HepG2 (cell line): ENCODE results near the gene MTG1. TPM values are rescaled to one million over a fixed set of nuclear protein-coding genes. Genes with fewer than 3 reads are reported as not detected.
A peak's percentile ranks its signal among the peaks of the same experiment; 100 is the strongest.

Source experiments
- ATAC-seq: fragments of 200-7000 bp; cut with Tn5 transposase; 3 replicates; pipeline ENCODE4 v1.9.1; 2020; ENCODE audit warnings: mild to moderate bottlenecking, moderate library complexity
- BruUV-seq: library from RNA; stranded (reverse); fragments of 400-500 nt; replicated peaks from 2 replicates; lab custom pipeline; 2021; lab: Mats Ljungman, UMichigan
- CTCF ChIA-PET: fragments of 300-600 bp; formaldehyde crosslinking; extraction: SDS; loops from one replicate; lab custom pipeline; 2021; ENCODE audit warnings: low total read pairs, inconsistent platforms, low intra/inter-chr PET ratio; lab: Yijun Ruan, JAX
- POLR2A ChIA-PET: fragments of 350-600 bp; sonication (Branson Sonifier 250); formaldehyde crosslinking; loops from one replicate; lab custom pipeline; 2020; ENCODE audit warnings: antibody characterized with exemption, inconsistent platforms; lab: Yijun Ruan, JAX
- DNase-seq: peaks from one replicate; pipeline ENCODE4 v3.0.0-alpha.2; 2015; ENCODE audit warnings: low spot score
- FAIRE-seq: peaks from 3 replicates; lab custom pipeline; 2011; peaks lifted over from hg19 to GRCh38; lab: Jason Lieb, UNC
- H2AFZ ChIP-seq: one replicate; pipeline ENCODE4 v1.6.1; 2011; ENCODE audit warnings: low read length, inconsistent platforms
- H3K27ac ChIP-seq: fragments of 300-600 bp; 3 replicates; pipeline ENCODE4 v1.8.0; 2011; ENCODE audit warnings: mixed run types, mild to moderate bottlenecking, mixed read lengths, low read length, inconsistent platforms; ENCODE audit not compliant: insufficient read depth; ENCODE audit errors: extremely low read length
- H3K27me3 ChIP-seq, 2 experiments: fragments of 200-600 bp in 1 of 2; 2 replicates in 1 of 2; 3 replicates in 1 of 2; pipeline versions ENCODE4 v1.6.0 to v1.8.0; 2011; ENCODE audit warnings: low read length in 2 of 2, mild to moderate bottlenecking in 2 of 2, moderate library complexity in 2 of 2, inconsistent platforms in 1 of 2; ENCODE audit not compliant: insufficient read depth in 2 of 2, control insufficient read depth in 1 of 2
- H3K36me3 ChIP-seq, 2 experiments: fragments of 200-600 bp in 1 of 2; replicated peaks in 1 of 2; 2 replicates in 1 of 2; 3 replicates in 1 of 2; pipeline versions ENCODE4 v1.5.1 to v1.8.0; 2011; ENCODE audit warnings: low read length in 2 of 2, inconsistent platforms in 1 of 2; ENCODE audit not compliant: insufficient read depth in 2 of 2, control insufficient read depth in 1 of 2
- H3K4me1 ChIP-seq: 2 replicates; pipeline ENCODE4 v1.5.1; 2012; ENCODE audit warnings: low read length, inconsistent platforms; ENCODE audit not compliant: insufficient read depth
- H3K4me2 ChIP-seq: 2 replicates; pipeline ENCODE4 v1.6.0; 2011; ENCODE audit warnings: low read depth, low read length, inconsistent platforms
- H3K4me3 ChIP-seq, 3 experiments: fragments of 200-600 bp in 1 of 3; sonication (generic), shearing (Covaris generic) in 1 of 3; replicated peaks in 1 of 3; 2 replicates each; pipeline ENCODE4 v1.5.1; 2011 to 2016; ENCODE audit warnings: low read length in 3 of 3, inconsistent platforms in 2 of 3, low read depth in 2 of 3, mild to moderate bottlenecking in 2 of 3, control low read depth in 1 of 3, mixed read lengths in 1 of 3; ENCODE audit not compliant: insufficient read depth in 1 of 3
- H3K79me2 ChIP-seq: one replicate; pipeline ENCODE4 v1.6.1; 2011; ENCODE audit warnings: low read length, inconsistent platforms; ENCODE audit not compliant: insufficient read depth
- H3K9ac ChIP-seq: 2 replicates; pipeline ENCODE4 v1.6.0; 2011; ENCODE audit warnings: mild to moderate bottlenecking, low read depth, low read length, inconsistent platforms; ENCODE audit not compliant: insufficient read depth
- H3K9me3 ChIP-seq: 2 replicates; pipeline ENCODE4 v1.5.1; 2012; ENCODE audit warnings: mild to moderate bottlenecking, low read length
- H4K20me1 ChIP-seq: 2 replicates; pipeline ENCODE4 v1.6.0; 2011; ENCODE audit warnings: inconsistent platforms, mild to moderate bottlenecking, low read length, moderate library complexity; ENCODE audit not compliant: insufficient read depth
- CEBPG ChIP-seq: IDR thresholded peaks from 2 replicates; pipeline ENCODE4 v1.6.1; 2016
- EP300 ChIP-seq, 3 experiments: sonication (generic) in 1 of 3; formaldehyde crosslinking in 1 of 3; IDR thresholded peaks; 2 replicates each; pipeline versions ENCODE4 v1.5.1 to v1.6.1; 2011 to 2020; ENCODE audit warnings: low read depth in 2 of 3, low read length in 2 of 3, borderline replicate concordance in 1 of 3, improper control_type of control experiment in 1 of 3, mild to moderate bottlenecking in 1 of 3, missing genetic modification reagents in 1 of 3, moderate library complexity in 1 of 3
- IKZF1 ChIP-seq: fragments of 450-650 bp; IDR thresholded peaks from 2 replicates; pipeline ENCODE4 v1.7.1; 2016
- IRX3 ChIP-seq: sonication (generic); formaldehyde crosslinking; IDR thresholded peaks from 2 replicates; pipeline ENCODE4 v1.8.1; 2023; ENCODE audit warnings: mild to moderate bottlenecking, low read depth, missing genetic modification reagents, borderline replicate concordance
- NR2F1 ChIP-seq, 2 experiments: fragments of 450-650 bp in 1 of 2; formaldehyde crosslinking in 1 of 2; IDR thresholded peaks; 2 replicates each; pipeline versions ENCODE4 v1.5.0 to v1.6.1; 2016 to 2020; ENCODE audit warnings: mild to moderate bottlenecking in 1 of 2, missing compliant biosample characterization in 1 of 2, missing genetic modification reagents in 1 of 2, moderate library complexity in 1 of 2
- SP4 ChIP-seq: sonication (generic); formaldehyde crosslinking; IDR thresholded peaks from 2 replicates; pipeline ENCODE4 v1.8.1; 2023; ENCODE audit warnings: mild to moderate bottlenecking, missing genetic modification reagents
- TARDBP ChIP-seq: sonication (generic); formaldehyde crosslinking; IDR thresholded peaks from 2 replicates; pipeline ENCODE4 v1.8.0; 2022; ENCODE audit warnings: mild to moderate bottlenecking, missing genetic modification reagents
- ZNF124 ChIP-seq: sonication (generic); formaldehyde crosslinking; IDR thresholded peaks from 2 replicates; pipeline ENCODE4 v1.4.0; 2020; ENCODE audit warnings: missing genetic modification reagents
- ZNF232 ChIP-seq: sonication (generic); formaldehyde crosslinking; IDR thresholded peaks from 2 replicates; pipeline ENCODE4 v1.4.0; 2020; ENCODE audit warnings: missing genetic modification reagents, borderline replicate concordance
- ZNF737 ChIP-seq: sonication (generic); formaldehyde crosslinking; IDR thresholded peaks from 2 replicates; pipeline ENCODE4 v1.5.0; 2020; ENCODE audit warnings: missing genetic modification reagents, mild to moderate bottlenecking, borderline replicate concordance
- ZSCAN31 ChIP-seq: sonication (generic); formaldehyde crosslinking; IDR thresholded peaks from 2 replicates; pipeline ENCODE4 v1.5.0; 2020; ENCODE audit warnings: low read depth, mild to moderate bottlenecking, missing genetic modification reagents
- WGBS: methylation state at CpG from one replicate; pipeline ENCODE4 v1.1.6; 2017; ENCODE audit warnings: low lambda C conversion rate; 5-methylcytosine and 5-hydroxymethylcytosine counted together
- in situ Hi-C: cut with HindIII; loops from 2 replicates; pipeline ENCODE4 v1.10.0; 2017; ENCODE audit warnings: low pct_unique_long_range_greater_than_20kb; ENCODE audit not compliant: extremely low pct_ligation_motif_present
- intact Hi-C: fragments of 100-400 bp; cut with micrococcal nuclease; formaldehyde crosslinking; loops from one replicate; pipeline ENCODE4 v1.10.0; 2022; ENCODE audit not compliant: unreplicated experiment
- polyA plus RNA-seq, 8 experiments: library from polyadenylated mRNA; depleted of rRNA in 3 of 8; stranded (reverse) in 7 of 8; unstranded in 1 of 8; fragments of >200 nt; fragmentation: Illumina TruSeq in 4 of 8; extraction: Trizol in 4 of 8; gene quantifications; 2 replicates each; pipeline versions ENCODE4 v1.2.1 to v1.2.3, GENCODE V29; 2011 to 2016; ENCODE audit warnings: low read depth in 4 of 8, missing spikeins in 1 of 8, mixed read lengths in 1 of 8; ENCODE audit not compliant: insufficient read depth in 1 of 8
- total RNA-seq, 5 experiments: library from RNA; depleted of rRNA; stranded (reverse); fragments of >200 nt; fragmentation: Illumina TruSeq; extraction: Trizol; gene quantifications; 2 replicates each; pipeline ENCODE4 v1.2.3, GENCODE V29; 2016; ENCODE audit warnings: low read depth in 1 of 5
- TF ChIP-seq, protein P1 (sequence below): sonication (generic); formaldehyde crosslinking; IDR thresholded peaks from 2 replicates; pipeline ENCODE4 v1.4.0; 2020; ENCODE audit warnings: missing genetic modification reagents, borderline replicate concordance
- TF ChIP-seq, protein P2 (sequence below): sonication (generic); formaldehyde crosslinking; conservative IDR thresholded peaks from 2 replicates; pipeline ENCODE4 v1.4.0; 2020; ENCODE audit warnings: mild to moderate bottlenecking, missing genetic modification reagents, moderate library complexity
- TF ChIP-seq, protein P3 (sequence below): sonication (generic); formaldehyde crosslinking; IDR thresholded peaks from 2 replicates; pipeline ENCODE4 v1.5.0; 2020; ENCODE audit warnings: missing genetic modification reagents

MTG1 gene
- total and polyA plus RNA-seq, 2 of the 13 experiments (the other 11 are each of a cell fraction or from before 2014, with no cell fraction given) = 42.0 to 103 TPM

DNA sequence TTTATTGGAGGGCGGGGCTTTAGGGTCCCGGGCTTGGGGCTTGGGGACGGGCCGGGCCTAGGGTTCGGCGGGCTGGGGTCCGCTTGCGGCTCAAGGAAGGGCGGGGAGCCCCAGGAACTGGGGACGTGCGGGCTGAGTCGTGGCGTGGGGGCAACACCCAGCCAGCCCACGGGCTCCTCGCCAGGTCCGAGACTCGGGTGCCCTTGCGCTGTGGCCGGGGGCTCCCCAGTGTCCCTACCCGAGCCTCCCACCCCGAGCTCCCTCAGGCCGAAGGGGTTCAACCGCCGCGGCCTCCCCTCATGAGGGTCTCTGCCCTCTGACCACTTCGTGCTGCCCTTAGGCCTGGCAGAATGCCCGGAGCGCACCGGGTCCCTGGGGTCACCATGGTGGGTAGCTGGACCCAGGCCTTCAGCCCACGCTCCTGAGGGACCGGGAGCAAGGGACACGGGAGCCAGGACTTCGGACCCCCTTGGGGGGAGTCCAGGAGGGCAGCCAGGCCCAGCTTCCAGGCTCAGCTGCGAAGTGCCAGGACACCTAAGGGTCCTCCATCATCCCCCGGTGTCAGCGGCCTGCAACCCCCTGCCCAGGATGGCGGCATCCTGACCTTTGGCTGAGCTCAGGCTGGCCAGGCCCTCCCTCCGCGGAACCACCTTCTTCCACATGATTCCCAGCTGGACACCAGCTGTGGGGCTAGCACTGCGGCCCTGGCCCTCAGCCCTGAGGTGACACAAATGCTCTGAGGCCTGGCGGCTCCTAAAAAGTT is 35.6 kb upstream of the MTG1 start:
- CTCF ChIA-PET = no interaction called here
- H3K27me3 ChIP-seq = no peaks in the 10 kb centered on the region
- POLR2A ChIA-PET = interaction anchor here (0.6 to 5.8 kb wide), 12 partner anchors 10 to 198 kb away, joined by 3 to 124 read pairs (median 12); partner anchors contain the start of genes ECHS1, MTG1, PAOX and PRAP1
- peak; percentile 29 for ATAC-seq
- H4K20me1 ChIP-seq = peaks cover 9% of the 10 kb centered on the region; the same call in 1 of the 2 replicates
- H3K79me2 ChIP-seq = peaks cover 12% of the 10 kb centered on the region
- BruUV-seq = TSS peak; percentile 54
- WGBS = 1% methylated on average over 13 of the region's 41 CpGs
- no peak overlapping the region for H2AFZ ChIP-seq
- peak overlapping the region; percentile 53 to 81 (median 73) for H3K4me3 ChIP-seq
- peak overlapping the region; percentile 95 for H3K4me2 ChIP-seq
- intact Hi-C loops = loop anchor here (2.0 kb wide), 1 partner anchor 14 kb away; the partner anchor contains the start of gene ECHS1
- no peak for DNase-seq
- in situ Hi-C loops = no loop called here
- H3K9ac ChIP-seq = peak overlapping the region; percentile 74
- peak overlapping the region; percentile 86 for H3K27ac ChIP-seq
- H3K36me3 ChIP-seq = peaks cover 8 to 30% of the 10 kb centered on the region in 2 experiments; a peak in 4 of 5 replicates
- H3K9me3 ChIP-seq = no peaks in the 10 kb centered on the region
- H3K4me1 ChIP-seq = peaks cover 38% of the 10 kb centered on the region
- FAIRE-seq = no peak
- TF ChIP-seq, protein P1, sequence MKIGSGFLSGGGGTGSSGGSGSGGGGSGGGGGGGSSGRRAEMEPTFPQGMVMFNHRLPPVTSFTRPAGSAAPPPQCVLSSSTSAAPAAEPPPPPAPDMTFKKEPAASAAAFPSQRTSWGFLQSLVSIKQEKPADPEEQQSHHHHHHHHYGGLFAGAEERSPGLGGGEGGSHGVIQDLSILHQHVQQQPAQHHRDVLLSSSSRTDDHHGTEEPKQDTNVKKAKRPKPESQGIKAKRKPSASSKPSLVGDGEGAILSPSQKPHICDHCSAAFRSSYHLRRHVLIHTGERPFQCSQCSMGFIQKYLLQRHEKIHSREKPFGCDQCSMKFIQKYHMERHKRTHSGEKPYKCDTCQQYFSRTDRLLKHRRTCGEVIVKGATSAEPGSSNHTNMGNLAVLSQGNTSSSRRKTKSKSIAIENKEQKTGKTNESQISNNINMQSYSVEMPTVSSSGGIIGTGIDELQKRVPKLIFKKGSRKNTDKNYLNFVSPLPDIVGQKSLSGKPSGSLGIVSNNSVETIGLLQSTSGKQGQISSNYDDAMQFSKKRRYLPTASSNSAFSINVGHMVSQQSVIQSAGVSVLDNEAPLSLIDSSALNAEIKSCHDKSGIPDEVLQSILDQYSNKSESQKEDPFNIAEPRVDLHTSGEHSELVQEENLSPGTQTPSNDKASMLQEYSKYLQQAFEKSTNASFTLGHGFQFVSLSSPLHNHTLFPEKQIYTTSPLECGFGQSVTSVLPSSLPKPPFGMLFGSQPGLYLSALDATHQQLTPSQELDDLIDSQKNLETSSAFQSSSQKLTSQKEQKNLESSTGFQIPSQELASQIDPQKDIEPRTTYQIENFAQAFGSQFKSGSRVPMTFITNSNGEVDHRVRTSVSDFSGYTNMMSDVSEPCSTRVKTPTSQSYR = no peak
- TF ChIP-seq ZNF737 (CRISPR knock-in tag) (0 out of 2 replicates have a peak, but pooled peaks have one; percentile 59), SP4 (peak; percentile 12; the same call in 1 of the 2 replicates), CEBPG (CRISPR knock-in tag) (no peak), IKZF1 (no peak), TARDBP (no peak), ZNF232 (CRISPR knock-in tag) (peak; percentile 15; the same call in 1 of the 2 replicates), IRX3 (CRISPR knock-in tag) (no peak), NR2F1 (CRISPR knock-in tag; IDR thresholded peaks at IDR 0.05) (peak; percentile 27 to 43; a peak in 1 of 4 replicates), EP300 (IDR thresholded peaks at IDR 0.05; ENCODE audit: low read depth in 2 of 2, low read length in 2 of 2) (no peak), EP300 (CRISPR knock-in tag; IDR thresholded peaks at IDR 0.05; ENCODE audit: borderline replicate concordance) (no peak), ZSCAN31 (CRISPR knock-in tag) (no peak), ZNF124 (no peak)
- TF ChIP-seq, protein P2, sequence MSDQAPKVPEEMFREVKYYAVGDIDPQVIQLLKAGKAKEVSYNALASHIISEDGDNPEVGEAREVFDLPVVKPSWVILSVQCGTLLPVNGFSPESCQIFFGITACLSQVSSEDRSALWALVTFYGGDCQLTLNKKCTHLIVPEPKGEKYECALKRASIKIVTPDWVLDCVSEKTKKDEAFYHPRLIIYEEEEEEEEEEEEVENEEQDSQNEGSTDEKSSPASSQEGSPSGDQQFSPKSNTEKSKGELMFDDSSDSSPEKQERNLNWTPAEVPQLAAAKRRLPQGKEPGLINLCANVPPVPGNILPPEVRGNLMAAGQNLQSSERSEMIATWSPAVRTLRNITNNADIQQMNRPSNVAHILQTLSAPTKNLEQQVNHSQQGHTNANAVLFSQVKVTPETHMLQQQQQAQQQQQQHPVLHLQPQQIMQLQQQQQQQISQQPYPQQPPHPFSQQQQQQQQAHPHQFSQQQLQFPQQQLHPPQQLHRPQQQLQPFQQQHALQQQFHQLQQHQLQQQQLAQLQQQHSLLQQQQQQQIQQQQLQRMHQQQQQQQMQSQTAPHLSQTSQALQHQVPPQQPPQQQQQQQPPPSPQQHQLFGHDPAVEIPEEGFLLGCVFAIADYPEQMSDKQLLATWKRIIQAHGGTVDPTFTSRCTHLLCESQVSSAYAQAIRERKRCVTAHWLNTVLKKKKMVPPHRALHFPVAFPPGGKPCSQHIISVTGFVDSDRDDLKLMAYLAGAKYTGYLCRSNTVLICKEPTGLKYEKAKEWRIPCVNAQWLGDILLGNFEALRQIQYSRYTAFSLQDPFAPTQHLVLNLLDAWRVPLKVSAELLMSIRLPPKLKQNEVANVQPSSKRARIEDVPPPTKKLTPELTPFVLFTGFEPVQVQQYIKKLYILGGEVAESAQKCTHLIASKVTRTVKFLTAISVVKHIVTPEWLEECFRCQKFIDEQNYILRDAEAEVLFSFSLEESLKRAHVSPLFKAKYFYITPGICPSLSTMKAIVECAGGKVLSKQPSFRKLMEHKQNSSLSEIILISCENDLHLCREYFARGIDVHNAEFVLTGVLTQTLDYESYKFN (CRISPR knock-in tag) = no peak; the same call in 1 of the 2 replicates
- TF ChIP-seq, protein P3, sequence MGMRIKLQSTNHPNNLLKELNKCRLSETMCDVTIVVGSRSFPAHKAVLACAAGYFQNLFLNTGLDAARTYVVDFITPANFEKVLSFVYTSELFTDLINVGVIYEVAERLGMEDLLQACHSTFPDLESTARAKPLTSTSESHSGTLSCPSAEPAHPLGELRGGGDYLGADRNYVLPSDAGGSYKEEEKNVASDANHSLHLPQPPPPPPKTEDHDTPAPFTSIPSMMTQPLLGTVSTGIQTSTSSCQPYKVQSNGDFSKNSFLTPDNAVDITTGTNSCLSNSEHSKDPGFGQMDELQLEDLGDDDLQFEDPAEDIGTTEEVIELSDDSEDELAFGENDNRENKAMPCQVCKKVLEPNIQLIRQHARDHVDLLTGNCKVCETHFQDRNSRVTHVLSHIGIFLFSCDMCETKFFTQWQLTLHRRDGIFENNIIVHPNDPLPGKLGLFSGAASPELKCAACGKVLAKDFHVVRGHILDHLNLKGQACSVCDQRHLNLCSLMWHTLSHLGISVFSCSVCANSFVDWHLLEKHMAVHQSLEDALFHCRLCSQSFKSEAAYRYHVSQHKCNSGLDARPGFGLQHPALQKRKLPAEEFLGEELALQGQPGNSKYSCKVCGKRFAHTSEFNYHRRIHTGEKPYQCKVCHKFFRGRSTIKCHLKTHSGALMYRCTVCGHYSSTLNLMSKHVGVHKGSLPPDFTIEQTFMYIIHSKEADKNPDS = no peak
